GM21528 (cell line): Measurements from ENCODE around the gene SFT2D2.

ENCODE experiments used
- ATAC-seq: cut with Tn5 transposase; IDR thresholded peaks from one replicate; pipeline ENCODE4 v1.9.1; 2021; ENCODE audit warnings: mild to moderate bottlenecking, moderate library complexity; ENCODE audit not compliant: unreplicated experiment, low FRiP score

SFT2D2 gene

GRCh38 chr1:168301664-168302320 lies 76.0 kb downstream of the SFT2D2 start:
- ATAC-seq, result no peak
